ENCODE measurements around the gene MED29. TPM values are rescaled to one million over a fixed set of nuclear protein-coding genes. Genes with fewer than 3 reads are reported as not detected.

The MED29 gene
- total RNA-seq (2014; rRNA removed), result 32.8 and 38.7 TPM in 2 replicates
- polyA plus RNA-seq (2012), result 24.7 TPM

GRCh38 chr19:39390751-39391437 lies at the start of gene MED29, which contains the start of gene PAF1:
MED29 (plus strand) TSS chr19:39391378; CDS start chr19:39391423, 45 bp downstream.
PAF1 (minus strand) TSS chr19:39391106; CDS start chr19:39390864, 242 bp downstream.
- peak; percentile 100 for DNase-seq (ENCODE audit: low read depth)

GRCh38 chr19:39341719-39342604 lies 49.2 kb upstream of the MED29 start, which contains the start of gene SAMD4B:
SAMD4B (plus strand) TSS chr19:39342421; CDS start chr19:39356894, 14,473 bp downstream.
- peak; percentile 96 for DNase-seq (ENCODE audit: low read depth)

DNA sequence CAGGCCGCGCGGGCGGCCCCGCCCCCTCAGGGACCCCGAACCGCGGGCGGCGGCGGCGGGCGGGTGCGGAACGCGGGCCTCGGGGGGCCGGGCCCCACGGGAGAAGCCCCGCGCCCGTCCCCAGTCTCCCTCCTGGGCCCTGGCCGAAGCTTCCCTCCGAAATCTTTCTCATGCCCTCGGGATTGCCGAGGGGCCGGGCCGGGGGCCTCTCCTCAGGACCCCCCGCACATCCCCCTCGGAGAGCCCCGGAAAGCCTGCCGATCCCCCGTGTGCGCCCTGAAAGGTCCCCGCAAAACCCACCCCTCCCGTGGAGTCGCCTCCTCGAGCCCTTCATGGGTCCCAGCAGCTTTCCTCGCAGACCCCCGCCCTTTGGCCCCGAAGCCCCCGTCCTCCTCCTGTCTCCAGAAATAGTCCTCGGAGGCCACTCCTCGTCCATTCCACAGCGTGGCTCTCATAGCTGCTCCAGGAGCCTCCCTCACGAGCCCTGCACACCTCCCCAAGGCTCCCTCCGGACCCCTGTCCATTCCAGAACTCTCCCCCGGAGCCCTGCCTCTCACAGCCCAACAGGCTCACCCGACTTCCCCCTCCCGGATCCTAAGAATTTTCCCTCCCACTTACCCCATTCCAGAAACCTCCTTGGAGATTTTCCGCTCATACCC lies 48.4 kb upstream of the MED29 start:
- no peak for DNase-seq (ENCODE audit: low read depth)

DNA sequence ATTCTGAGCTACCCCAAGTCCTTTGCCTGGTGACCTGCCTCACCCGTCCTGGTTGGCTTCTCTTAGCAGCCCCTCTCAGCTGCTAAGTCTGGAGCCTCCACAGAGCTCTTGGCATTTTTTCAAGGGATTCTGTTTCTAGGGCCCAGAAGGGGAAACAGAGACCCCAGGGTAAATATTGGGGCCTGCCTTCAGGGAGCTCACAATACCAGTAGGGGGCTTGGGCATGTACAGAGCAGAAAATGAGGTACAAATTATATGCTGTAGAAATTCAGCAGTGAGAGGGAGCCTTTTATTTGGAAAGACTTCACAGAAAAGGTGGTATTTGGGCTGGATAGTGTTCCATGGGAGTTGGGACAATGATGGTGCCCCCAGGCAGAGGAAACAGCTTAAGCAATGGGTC lies 45.2 kb upstream of the MED29 start:
- no peak for DNase-seq (ENCODE audit: low read depth)

DNA sequence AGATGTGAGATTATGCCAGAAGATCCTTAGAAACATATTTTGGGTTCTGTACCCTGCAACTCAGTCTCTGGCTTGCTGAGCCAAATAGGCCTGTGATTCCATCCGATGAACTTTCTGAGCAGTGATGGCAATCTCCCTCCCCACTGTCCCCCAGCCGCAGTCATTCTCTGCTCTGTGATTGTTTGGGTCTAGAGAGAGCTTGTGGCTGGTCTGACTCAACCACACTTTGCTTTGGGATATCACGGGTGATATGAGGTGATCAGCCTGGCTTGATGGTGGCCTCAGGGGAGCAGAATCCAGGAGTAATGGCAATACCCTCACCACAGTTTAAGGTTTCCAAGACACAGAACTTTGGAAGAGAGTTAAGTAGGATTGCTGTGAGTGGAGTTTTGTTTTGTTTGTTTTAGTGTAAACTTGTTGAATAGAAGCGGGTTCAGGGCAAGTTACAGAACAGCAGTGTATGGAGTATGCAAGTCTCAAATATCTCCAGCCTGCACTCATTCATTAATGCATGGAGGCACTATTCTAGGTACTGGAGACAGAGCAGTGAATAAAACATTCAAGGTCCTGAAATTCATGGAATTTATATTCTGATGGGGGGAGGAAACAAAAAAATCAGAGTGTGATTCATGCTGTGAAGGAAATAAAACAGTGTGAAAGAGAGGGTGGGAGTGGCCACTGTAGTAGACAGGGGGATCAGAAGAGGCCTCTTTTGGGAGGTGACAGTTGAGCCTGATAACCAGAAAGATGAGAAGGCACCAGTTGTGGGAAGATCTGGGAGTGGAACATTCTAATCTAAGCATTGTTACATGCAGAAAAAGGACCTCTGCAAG lies 43.6 kb upstream of the MED29 start:
- peak; percentile 44 for DNase-seq (ENCODE audit: low read depth)

- no peak for DNase-seq (ENCODE audit: low read depth)
Measured at GRCh38 chr19:39349326-39349725, 41.9 kb upstream of the MED29 start.

GRCh38 chr19:39350156-39350555 lies 41.0 kb upstream of the MED29 start:
- DNase-seq (ENCODE audit: low read depth), result no peak

DNA sequence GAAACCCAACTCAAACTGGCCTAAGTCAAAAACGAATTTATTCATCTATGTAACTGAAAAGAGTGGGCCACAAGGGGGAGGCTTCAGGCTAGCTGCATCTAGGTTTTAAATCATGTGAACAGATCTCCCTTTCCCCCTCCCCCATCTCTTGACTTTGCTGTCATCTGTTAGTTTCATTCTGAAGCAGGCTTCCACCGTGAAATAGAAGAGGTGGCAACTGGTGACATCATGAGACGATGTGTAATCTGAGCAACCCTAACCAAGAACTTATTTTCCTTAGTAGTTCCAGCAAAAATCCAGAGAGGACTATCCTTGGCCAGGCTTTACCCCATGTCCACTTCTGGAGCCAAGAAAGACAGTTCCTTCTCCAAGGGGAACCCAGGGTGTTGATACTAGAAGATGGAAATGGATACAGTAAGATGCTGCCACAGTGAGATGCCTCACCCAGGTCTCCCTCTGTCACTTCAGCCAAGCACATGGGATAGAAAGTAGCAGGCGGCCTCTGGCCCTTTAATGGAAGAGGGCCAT lies 39.6 kb upstream of the MED29 start:
- peak; percentile 83 for DNase-seq (ENCODE audit: low read depth)

DNA sequence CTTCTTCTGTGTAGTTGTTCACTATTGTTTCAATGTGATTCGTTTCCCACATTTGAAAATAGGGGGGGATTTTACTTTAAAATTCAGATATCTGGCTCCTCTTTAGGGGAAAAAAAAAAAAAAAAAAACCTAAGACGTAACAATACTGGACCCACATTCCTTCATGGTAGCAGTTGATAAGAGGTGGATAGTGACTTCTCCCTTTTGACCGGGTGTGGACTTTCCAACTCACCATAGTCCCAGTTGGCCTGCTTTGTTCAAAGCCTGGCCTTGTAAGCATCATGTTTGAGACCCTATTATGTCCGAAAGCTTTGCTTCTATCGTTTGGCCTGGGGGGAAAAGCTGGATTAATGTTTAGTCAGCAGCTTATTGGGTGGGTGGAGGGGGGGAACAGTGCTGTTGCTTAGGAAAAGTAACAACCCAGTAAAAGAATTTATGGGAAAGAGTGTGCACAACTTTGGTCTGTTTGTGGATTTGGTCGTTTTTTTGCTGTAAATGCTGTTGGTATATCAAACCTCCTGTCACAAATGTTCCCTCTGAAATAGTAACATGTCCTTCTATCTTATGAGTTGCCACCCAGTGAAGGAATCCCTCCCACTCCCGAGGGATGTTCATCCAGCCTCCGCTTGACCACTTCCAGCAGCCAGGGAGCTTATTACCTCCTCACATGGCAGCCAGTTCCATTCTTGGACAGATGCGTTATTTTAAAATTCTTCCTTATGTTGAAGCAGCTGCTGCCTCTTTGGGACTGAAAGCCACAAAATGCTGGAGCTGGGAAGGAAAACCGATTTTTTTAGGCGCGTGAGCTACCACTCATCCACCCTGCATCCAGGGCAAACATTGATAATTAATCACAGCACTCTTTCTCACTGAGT lies 38.6 kb upstream of the MED29 start:
- DNase-seq (ENCODE audit: low read depth), result peak; percentile 95

DNA sequence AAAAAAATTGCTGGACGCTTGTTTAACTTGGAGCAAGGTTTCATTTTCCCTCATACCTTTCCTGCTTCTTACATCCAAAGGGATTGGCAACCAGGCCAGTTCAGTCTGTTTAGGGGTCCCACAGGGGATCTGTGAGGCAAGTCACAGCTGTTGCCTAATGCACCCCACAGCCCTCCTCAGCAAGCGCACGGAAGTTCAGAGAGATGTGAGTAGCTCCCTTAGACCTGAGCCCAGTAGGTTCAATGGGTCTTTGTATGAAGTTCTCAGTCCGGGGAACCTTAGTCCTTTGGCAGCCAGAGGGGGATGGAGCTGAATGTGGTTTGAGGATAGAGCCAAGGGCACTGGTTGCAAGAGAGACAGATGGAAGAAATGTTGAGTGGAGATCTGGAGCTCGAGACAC lies 35.9 kb upstream of the MED29 start:
- DNase-seq (ENCODE audit: low read depth), result no peak

DNA sequence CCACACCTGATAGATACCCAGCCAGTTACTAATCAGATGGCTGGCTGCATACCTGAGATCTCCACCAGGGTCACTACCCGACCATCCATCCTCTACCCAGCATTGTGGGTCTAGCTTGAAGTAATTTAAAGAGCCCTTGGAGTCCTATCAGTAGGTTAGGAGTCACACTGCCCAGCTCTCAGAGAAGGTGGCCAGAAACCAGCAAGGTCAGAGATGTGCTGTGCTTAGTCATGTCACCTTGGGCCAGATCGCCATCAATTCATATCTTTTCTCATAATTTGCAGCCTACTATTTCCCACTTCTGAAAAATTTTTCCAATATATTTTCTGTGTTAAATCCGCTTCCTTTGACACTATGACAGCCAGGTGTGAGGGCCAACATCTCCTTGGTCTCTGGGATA lies 35.1 kb upstream of the MED29 start:
- DNase-seq (ENCODE audit: low read depth), result no peak

DNA sequence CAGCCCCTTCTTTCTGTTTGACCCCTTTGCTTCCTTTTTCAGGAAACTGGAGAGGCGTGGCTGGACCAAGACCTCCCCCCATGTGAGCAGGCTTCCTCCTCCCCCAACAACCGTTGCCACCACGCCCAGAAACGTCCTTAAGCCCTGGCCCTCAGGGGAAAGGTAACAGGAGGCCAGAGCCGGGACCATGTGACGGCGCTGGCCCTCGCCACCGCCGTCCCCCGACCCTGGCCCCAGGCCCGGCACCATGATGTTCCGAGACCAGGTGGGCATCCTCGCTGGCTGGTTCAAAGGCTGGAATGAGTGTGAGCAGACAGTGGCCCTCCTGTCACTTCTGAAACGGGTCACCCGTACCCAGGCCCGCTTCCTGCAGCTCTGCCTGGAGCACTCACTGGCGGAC lies 34.5 kb upstream of the MED29 start:
- no peak for DNase-seq (ENCODE audit: low read depth)

DNA sequence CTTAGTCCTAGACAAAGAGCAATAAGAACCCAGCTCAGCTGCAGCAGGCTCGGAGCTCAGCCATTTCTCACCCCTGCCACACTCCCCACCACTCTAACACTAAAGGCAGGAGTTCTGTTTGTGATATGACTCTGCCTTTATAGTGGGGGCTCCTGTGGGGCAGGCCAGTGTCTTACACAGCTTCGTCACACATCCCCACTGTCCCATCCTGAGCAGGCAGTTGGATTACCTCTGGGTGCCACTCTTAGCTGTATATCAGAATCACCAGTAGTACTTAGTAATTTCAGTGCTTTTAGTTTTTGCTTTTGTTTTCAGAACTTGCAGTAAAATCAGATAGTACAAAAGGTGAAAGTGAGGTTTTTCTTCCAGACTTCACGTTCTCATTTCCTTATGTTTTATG lies 32.2 kb upstream of the MED29 start:
- no peak for DNase-seq (ENCODE audit: low read depth)

DNA sequence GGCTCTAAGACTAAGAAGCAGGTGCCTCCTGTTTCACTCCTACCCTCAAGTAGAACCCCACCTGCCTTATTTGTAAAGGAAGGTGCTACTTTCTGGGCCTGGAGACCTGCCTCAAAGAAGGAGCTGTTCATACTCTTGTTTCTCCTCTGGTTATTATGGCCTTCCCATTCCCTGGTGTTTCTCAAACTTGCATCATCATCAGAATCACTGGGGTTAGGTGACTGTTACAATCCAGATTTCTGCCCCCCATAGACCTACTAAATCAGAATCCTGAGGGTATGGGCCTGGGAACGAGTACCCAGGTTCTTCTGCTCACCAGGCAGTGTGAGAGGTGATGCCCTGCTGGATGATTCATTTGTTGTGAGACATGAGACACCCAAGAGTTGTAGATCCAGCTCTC lies 30.6 kb upstream of the MED29 start:
- DNase-seq (ENCODE audit: low read depth), result no peak

DNA sequence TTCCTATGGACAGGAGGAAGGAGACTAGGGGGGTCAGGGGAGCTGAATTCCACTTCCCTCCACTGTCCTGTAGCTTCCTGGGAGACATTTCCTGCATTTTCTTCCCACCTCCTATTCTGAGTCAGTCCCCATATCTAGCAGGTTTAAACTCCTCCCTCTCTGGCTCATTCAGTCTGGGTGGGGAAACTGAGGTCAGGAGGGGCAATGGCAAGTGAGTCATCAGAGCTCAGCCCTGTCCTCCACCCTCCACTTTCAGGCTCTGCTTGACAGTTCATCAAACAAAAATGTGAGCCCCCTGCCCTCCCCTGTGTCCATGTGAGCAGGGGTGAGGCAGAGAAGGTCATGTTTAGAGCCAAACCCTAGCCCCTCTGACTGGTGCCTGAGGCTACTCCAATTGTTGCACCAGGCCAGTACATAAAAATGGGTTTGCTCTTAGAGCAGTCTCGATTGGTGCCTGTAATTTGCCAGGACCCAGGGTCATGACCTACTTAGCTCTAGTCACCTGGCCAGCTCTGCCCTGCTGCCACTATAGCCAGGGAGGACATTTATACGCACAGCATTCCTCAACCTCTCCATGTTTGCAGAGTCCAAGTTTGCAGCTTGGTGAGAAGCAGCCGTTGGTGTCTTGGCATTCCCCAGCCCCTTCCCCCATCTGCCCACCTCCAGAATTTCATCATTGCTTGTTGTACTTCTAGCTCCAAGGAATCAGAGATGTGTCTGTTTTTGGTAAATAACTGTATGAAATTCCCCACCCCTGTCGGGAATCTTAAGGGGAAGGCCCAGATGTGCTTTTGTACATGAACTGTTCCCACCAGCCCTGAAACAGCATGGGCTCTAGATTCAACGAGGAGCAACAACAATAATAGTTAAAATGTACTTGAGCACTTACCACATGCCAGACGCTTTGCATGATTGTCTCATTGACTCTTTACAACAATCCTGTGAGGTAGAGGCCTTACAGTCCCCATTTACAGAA lies 28.2 kb upstream of the MED29 start:
- peak; percentile 59 for DNase-seq (ENCODE audit: low read depth)

DNA sequence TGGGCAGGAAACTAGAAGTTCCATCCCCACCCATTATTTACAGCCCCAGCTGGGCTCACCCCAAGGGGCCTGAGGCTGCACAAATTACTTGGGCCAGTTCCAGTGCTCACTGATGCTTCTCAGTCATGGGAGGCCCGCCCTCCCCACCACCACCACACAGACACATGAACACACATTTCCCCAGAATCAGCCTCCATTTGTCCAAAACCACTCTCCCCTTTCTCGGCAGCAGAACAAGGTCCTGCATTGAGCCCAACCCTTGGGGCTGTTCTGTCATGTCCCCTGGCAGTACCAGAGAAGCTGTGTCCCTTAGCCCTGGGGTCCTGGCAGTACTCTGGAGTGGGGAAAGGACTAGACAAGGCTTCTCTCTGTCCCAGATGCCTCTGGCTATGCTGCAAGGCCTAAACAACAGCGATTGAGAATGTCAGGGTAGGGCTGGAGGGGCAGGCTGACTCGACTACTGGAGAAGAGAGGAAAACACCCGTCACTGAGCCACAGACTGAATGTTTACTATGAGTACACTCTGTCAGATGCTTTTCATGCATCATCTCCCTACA lies 27.2 kb upstream of the MED29 start:
- DNase-seq (ENCODE audit: low read depth), result no peak

DNA sequence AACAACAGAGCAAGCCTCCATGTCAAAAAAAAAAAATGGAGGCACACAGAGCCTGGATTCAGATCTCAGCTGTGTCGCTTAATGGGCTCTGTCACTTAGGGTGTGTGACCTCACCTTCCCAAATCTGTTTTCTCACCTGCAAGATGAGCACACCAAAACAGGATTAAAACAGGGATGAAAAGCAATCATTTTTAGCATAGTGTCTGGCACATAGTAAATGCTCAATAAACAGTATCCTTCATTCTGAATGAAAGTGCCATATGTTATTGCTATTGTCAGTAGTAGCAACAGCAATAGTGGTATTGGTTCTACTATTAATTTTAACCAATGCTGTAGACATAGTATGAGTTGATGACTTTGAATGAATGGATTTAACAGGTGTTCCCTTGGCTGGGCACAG lies 25.6 kb upstream of the MED29 start:
- DNase-seq (ENCODE audit: low read depth), result no peak

DNA sequence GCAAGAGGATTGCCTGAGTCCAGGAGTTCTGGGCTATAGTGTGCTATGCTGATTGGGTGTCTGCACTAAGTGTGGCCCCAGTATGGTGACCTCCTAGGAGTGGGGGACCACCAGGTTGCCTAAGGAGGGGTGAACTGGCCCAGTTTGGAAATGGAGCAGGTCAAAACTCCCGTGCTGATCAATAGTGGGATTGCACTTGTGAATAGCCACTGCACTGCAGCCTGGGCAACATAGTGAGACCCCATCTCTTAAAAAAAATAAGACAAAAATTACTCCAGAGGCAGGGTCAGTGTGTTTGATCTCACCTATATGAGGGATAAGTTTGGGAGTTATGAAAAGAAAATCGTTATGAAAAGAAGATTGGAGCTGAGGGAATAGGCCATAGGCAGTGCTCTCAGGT lies 22.0 kb upstream of the MED29 start:
- no peak for DNase-seq (ENCODE audit: low read depth)

Data from LHCN-M2 (cell line).